HG02852 (cell line): ENCODE results near the gene MBNL3.
"Not testable (repeated sequence)": the region's sequence is repeated elsewhere in the genome, so short reads cannot be mapped to it uniquely, and the experiment has no call there.

Source experiments
- ATAC-seq: cut with Tn5 transposase; IDR thresholded peaks from one replicate; pipeline ENCODE4 v1.9.1; 2021; ENCODE audit warnings: mild to moderate bottlenecking, moderate library complexity; ENCODE audit not compliant: unreplicated experiment

The MBNL3 gene

GRCh38 chrX:132480581-132481203 lies 8.1 kb downstream of the MBNL3 start:
- ATAC-seq, result peak; percentile 93

GRCh38 chrX:132474544-132475248 lies 14.1 kb downstream of the MBNL3 start:
- no peak for ATAC-seq

GRCh38 chrX:132472397-132472796 lies 16.4 kb downstream of the MBNL3 start:
- ATAC-seq, result no peak

- ATAC-seq, result no peak
Observed at GRCh38 chrX:132470831-132471230, 18.0 kb downstream of the MBNL3 start.

- ATAC-seq, result no peak
Observed at GRCh38 chrX:132470179-132470578, 18.7 kb downstream of the MBNL3 start.

GRCh38 chrX:132468454-132468853 lies 20.4 kb downstream of the MBNL3 start:
- no peak for ATAC-seq

- ATAC-seq, result no peak
Observed at GRCh38 chrX:132467989-132468388, 20.8 kb downstream of the MBNL3 start.

- ATAC-seq, result no peak
Observed at GRCh38 chrX:132467026-132467425, 21.8 kb downstream of the MBNL3 start.

GRCh38 chrX:132463411-132463810 lies 25.4 kb downstream of the MBNL3 start:
- ATAC-seq, result no peak

- ATAC-seq, result no peak
Observed at GRCh38 chrX:132461886-132462285, 27.0 kb downstream of the MBNL3 start.

- no peak for ATAC-seq
Observed at GRCh38 chrX:132452911-132453550, 35.8 kb downstream of the MBNL3 start.

- not testable (repeated sequence) for ATAC-seq
Observed at GRCh38 chrX:132445909-132446308, 42.9 kb downstream of the MBNL3 start.

- no peak for ATAC-seq
Observed at GRCh38 chrX:132444936-132445335, 43.9 kb downstream of the MBNL3 start.

- no peak for ATAC-seq
Observed at GRCh38 chrX:132443196-132444135, 45.4 kb downstream of the MBNL3 start.

GRCh38 chrX:132442691-132443090 lies 46.1 kb downstream of the MBNL3 start:
- no peak for ATAC-seq

GRCh38 chrX:132435222-132435621 lies 53.6 kb downstream of the MBNL3 start:
- no peak for ATAC-seq

GRCh38 chrX:132433551-132433950 lies 55.3 kb downstream of the MBNL3 start:
- ATAC-seq, result no peak

- ATAC-seq, result no peak
Observed at GRCh38 chrX:132433001-132433400, 55.8 kb downstream of the MBNL3 start.

- ATAC-seq, result no peak
Observed at GRCh38 chrX:132428896-132429295, 59.9 kb downstream of the MBNL3 start.

GRCh38 chrX:132426695-132427281 lies 62.0 kb downstream of the MBNL3 start:
- peak; percentile 45 for ATAC-seq
